ENCODE results near the gene PPP1R1A. TPM values are rescaled to one million over a fixed set of nuclear protein-coding genes. Genes with fewer than 3 reads are reported as not detected.
A peak's percentile ranks its signal among the peaks of the same experiment; 100 is the strongest.

Gene PPP1R1A
- total RNA-seq, 5 donors from 2014 or later (not counting 1 experiment from before 2014, with no cell fraction given), result not detected

DNA sequence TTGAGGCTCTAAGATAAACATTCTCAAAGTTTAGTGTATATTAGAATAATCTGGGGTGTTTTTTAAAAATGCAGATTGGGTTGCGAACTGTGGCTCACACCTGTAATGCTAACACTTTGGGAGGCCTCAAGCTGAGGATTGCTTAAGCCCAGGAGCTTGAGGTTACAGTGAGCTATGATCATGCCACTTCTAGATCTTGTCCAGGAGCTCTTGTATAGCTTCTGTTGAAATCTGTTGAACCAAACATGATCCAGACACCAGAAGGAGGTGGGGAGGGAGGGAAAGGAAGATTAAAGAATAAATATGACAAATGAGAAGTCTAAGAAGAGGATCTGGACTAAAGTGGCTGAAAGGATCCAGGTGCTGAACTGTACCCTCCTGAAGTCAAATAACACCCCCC is 24.7 kb downstream of the PPP1R1A start:
- Histone ChIP-seq H3K4me3 (ENCODE audit: control insufficient read depth in 1 of 2, extremely low read depth in 1 of 2, low read length in 1 of 2) (no peak overlapping the region), H3K27me3 (replicated peaks in 1 of 2; ENCODE audit: control insufficient read depth in 2 of 2, extremely low read depth in 1 of 2, insufficient read depth in 2 of 2, low read length in 1 of 2) (peaks cover 0 to 9% of the 10 kb centered on the region in 2 experiments), H3K27ac (ENCODE audit: low read length) (no peak overlapping the region), H3K36me3 (ENCODE audit: control insufficient read depth in 2 of 2, extremely low read depth in 1 of 2, insufficient read depth in 1 of 2, low read length in 1 of 2) (no peaks in the 10 kb centered on the region), H3K4me1 (ENCODE audit: control insufficient read depth in 1 of 2, extremely low read depth in 1 of 2, insufficient read depth in 2 of 2, low read length in 2 of 2) (peaks cover 3 to 20% of the 10 kb centered on the region in 2 experiments), H3K9me3 (no peaks in the 10 kb centered on the region)
- Mint-ChIP-seq H3K4me3 (no peak overlapping the region), H3K9me3 (no peaks in the 10 kb centered on the region), H3K27me3 (no peaks in the 10 kb centered on the region), H3K27ac (no peak overlapping the region), H3K36me3 (peaks cover 3% of the 10 kb centered on the region), H3K4me1 (peaks cover 26 to 30% (median 30%) of the 10 kb centered on the region in 3 donors)
- POLR2A ChIA-PET, result no interaction called here
- no peak for ATAC-seq (replicated peaks in 1 of 4)
- WGBS (ENCODE audit: insufficient coverage), result 100% methylated on average over 1 of the region's 1 CpG
- CTCF ChIA-PET, result interaction anchor here (0.6 kb wide), 2 partner anchors 372 to 508 kb away, joined by 3 read pairs; no protein-coding TSS in a partner anchor
- DNase-seq, result no peak

DNA sequence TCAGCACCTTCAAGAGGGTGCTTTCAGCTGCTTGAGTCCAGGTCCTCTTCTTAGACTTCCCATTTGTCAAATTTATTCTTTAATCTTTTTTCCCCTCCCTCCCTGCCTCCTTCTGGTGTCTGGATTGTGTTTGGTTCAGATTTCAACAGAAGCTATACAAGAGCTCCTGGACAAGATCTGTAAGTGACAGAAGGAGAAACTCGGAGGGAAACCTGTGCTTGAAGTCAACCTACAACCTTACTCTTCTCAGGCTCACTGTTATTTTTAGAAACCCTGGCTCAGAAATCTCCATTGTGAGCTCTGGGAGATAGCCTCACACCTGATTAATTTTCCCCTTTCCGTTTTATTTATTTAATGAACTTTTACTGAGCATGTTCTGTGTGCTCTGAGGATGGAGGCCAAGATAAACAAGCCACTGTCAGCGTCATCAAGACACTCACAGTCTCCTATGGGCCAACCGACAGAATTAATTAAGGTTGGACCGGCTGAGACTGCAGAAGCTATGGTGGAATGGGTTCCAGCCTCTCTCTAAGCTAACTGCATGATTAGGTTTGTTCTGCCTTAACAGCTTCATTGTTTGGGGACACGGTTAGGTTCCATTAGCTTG is 25.6 kb downstream of the PPP1R1A start:
- no peak for DNase-seq
- H3K4me1 Mint-ChIP-seq, result peaks cover 26 to 30% (median 30%) of the 10 kb centered on the region in 3 donors
- Histone ChIP-seq H3K9me3 (no peaks in the 10 kb centered on the region), H3K27me3 (replicated peaks in 1 of 2; ENCODE audit: control insufficient read depth in 2 of 2, extremely low read depth in 1 of 2, insufficient read depth in 2 of 2, low read length in 1 of 2) (peaks cover 0 to 12% of the 10 kb centered on the region in 2 experiments), H3K27ac (ENCODE audit: low read length) (no peak overlapping the region), H3K36me3 (ENCODE audit: control insufficient read depth in 2 of 2, extremely low read depth in 1 of 2, insufficient read depth in 1 of 2, low read length in 1 of 2) (no peaks in the 10 kb centered on the region), H3K4me1 (ENCODE audit: control insufficient read depth in 1 of 2, extremely low read depth in 1 of 2, insufficient read depth in 2 of 2, low read length in 2 of 2) (peaks cover 3 to 20% of the 10 kb centered on the region in 2 experiments), H3K4me3 (ENCODE audit: control insufficient read depth in 1 of 2, extremely low read depth in 1 of 2, low read length in 1 of 2) (no peak overlapping the region)
- WGBS (ENCODE audit: insufficient coverage), result 92% methylated on average over 2 of the region's 6 CpGs
- H3K9me3 Mint-ChIP-seq, result no peaks in the 10 kb centered on the region
- POLR2A ChIA-PET, result interaction anchor here in 1 of 2 donors (0.5 kb wide), 1 partner anchor 422 kb away, joined by 3 read pairs; no protein-coding TSS in a partner anchor
- no peak overlapping the region for H3K4me3 Mint-ChIP-seq
- CTCF ChIA-PET, result interaction anchor here in 1 of 2 donors (0.6 kb wide), 1 partner anchor 429 kb away, joined by 3 read pairs; no protein-coding TSS in a partner anchor
- peaks cover 3% of the 10 kb centered on the region for H3K36me3 Mint-ChIP-seq
- no peaks in the 10 kb centered on the region for H3K27me3 Mint-ChIP-seq
- peak overlapping the region in 1 of 2 donors; percentile 94 for H3K27ac Mint-ChIP-seq
- ATAC-seq (replicated peaks in 1 of 4), result no peak

DNA sequence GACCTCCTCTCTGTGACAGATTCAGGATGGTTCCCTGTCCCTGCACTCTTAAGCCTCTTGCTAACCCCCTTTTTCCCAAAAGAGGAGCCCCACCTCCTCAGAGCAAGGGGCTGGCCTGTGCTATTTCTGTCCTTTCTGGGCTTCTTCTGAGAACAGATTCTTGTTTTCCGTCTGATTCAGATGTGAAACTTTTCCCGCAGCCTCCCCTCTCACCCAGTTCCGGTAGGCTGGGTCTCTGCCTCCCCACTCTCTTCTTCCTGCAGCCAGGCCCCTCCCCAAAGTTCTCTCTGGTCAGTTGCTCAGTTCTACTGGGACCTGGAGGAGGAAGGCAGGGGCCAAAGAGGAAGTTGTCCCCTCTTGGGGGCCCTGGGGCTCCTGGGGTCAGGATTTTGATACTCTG is 27.3 kb downstream of the PPP1R1A start:
- DNase-seq (peak in 3 of 35 experiments; percentile 2 to 11 (median 7)), ATAC-seq (replicated peaks in 1 of 4) (no peak)
- 0% methylated on average over 1 of the region's 3 CpGs for WGBS (ENCODE audit: insufficient coverage)
- H3K4me1 Mint-ChIP-seq, result peaks cover 26 to 30% (median 30%) of the 10 kb centered on the region in 3 donors
- no peaks in the 10 kb centered on the region for H3K9me3 Mint-ChIP-seq
- CTCF ChIA-PET, result interaction anchor here (0.7 to 1.4 kb wide), 2 partner anchors 18 to 596 kb away, joined by 3 to 6 read pairs; no protein-coding TSS in a partner anchor
- no peaks in the 10 kb centered on the region for H3K27me3 Mint-ChIP-seq
- peak overlapping the region; percentile 57 to 90 for H3K4me3 ChIP-seq (ENCODE audit: control insufficient read depth in 1 of 2, extremely low read depth in 1 of 2, low read length in 1 of 2)
- no peaks in the 10 kb centered on the region for H3K9me3 ChIP-seq
- H3K36me3 Mint-ChIP-seq, result no peaks in the 10 kb centered on the region
- H3K27ac ChIP-seq (ENCODE audit: low read length), result peak overlapping the region; percentile 65
- peak overlapping the region; percentile 73 to 85 (median 84) for H3K4me3 Mint-ChIP-seq
- peak overlapping the region; percentile 43 to 94 for H3K27ac Mint-ChIP-seq
- POLR2A ChIA-PET, result interaction anchor here in 1 of 2 donors (1.3 kb wide), 1 partner anchor 12 kb away, joined by 3 read pairs; the partner anchor contains the start of gene PDE1B
- no peaks in the 10 kb centered on the region for H3K36me3 ChIP-seq (ENCODE audit: control insufficient read depth in 2 of 2, extremely low read depth in 1 of 2, insufficient read depth in 1 of 2, low read length in 1 of 2)
- H3K27me3 ChIP-seq (replicated peaks in 1 of 2; ENCODE audit: control insufficient read depth in 2 of 2, extremely low read depth in 1 of 2, insufficient read depth in 2 of 2, low read length in 1 of 2), result peaks cover 0 to 12% of the 10 kb centered on the region in 2 experiments
- H3K4me1 ChIP-seq (ENCODE audit: control insufficient read depth in 1 of 2, extremely low read depth in 1 of 2, insufficient read depth in 2 of 2, low read length in 2 of 2), result peaks cover 3 to 20% of the 10 kb centered on the region in 2 experiments

DNA sequence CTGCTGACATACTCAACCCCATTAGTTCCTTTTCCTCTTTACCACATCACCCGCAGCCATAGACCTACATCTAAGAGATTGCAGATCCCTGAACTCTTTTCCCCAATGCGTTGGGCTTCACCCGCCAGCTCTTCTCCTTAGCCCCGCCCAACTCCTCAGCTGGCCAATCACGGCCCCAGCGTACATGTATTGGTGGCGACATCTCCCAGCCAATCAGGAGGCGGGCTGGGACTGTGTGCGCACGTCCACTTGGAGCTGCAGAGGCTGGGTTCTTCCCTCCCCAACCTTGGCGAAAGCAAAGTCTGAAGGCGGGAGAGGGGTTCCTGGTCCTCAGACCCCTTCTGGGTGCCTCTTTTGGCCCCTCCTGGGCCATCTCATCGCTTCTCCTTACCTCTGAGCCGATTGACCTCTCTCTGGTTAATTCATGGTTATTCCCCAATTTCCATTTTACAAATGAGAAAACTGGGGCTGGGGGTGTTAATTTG is 28.0 kb downstream of the PPP1R1A start:
- H3K27ac ChIP-seq (ENCODE audit: low read length), result peak overlapping the region; percentile 65
- no peaks in the 10 kb centered on the region for H3K27me3 Mint-ChIP-seq
- peaks cover 0 to 14% of the 10 kb centered on the region in 2 experiments for H3K27me3 ChIP-seq (replicated peaks in 1 of 2; ENCODE audit: control insufficient read depth in 2 of 2, extremely low read depth in 1 of 2, insufficient read depth in 2 of 2, low read length in 1 of 2)
- H3K27ac Mint-ChIP-seq, result peak overlapping the region; percentile 90 to 94
- POLR2A ChIA-PET, result interaction anchor here (0.5 to 1.3 kb wide), 7 partner anchors 12 to 287 kb away, joined by 3 to 7 read pairs (median 3); partner anchors contain the start of genes HNRNPA1 (in 1 of the 2) and PDE1B (in 1 of the 2)
- CTCF ChIA-PET, result interaction anchor here in 1 of 2 donors (1.4 kb wide), 1 partner anchor 19 kb away, joined by 6 read pairs; no protein-coding TSS in a partner anchor
- peak; percentile 99 to 100 (median 100) for ATAC-seq (replicated peaks in 1 of 4)
- WGBS (ENCODE audit: insufficient coverage), result 3% methylated on average over 10 of the region's 14 CpGs
- DNase-seq, result peak; percentile 69 to 97 (median 88)
- H3K4me1 ChIP-seq (ENCODE audit: control insufficient read depth in 1 of 2, extremely low read depth in 1 of 2, insufficient read depth in 2 of 2, low read length in 2 of 2), result peaks cover 3 to 20% of the 10 kb centered on the region in 2 experiments
- no peaks in the 10 kb centered on the region for H3K36me3 Mint-ChIP-seq
- no peaks in the 10 kb centered on the region for H3K36me3 ChIP-seq (ENCODE audit: control insufficient read depth in 2 of 2, extremely low read depth in 1 of 2, insufficient read depth in 1 of 2, low read length in 1 of 2)
- H3K4me1 Mint-ChIP-seq, result peaks cover 26 to 30% (median 30%) of the 10 kb centered on the region in 3 donors
- peak overlapping the region; percentile 57 to 90 for H3K4me3 ChIP-seq (ENCODE audit: control insufficient read depth in 1 of 2, extremely low read depth in 1 of 2, low read length in 1 of 2)
- no peaks in the 10 kb centered on the region for H3K9me3 ChIP-seq
- H3K9me3 Mint-ChIP-seq, result no peaks in the 10 kb centered on the region
- H3K4me3 Mint-ChIP-seq, result peak overlapping the region; percentile 73 to 85 (median 84)

DNA sequence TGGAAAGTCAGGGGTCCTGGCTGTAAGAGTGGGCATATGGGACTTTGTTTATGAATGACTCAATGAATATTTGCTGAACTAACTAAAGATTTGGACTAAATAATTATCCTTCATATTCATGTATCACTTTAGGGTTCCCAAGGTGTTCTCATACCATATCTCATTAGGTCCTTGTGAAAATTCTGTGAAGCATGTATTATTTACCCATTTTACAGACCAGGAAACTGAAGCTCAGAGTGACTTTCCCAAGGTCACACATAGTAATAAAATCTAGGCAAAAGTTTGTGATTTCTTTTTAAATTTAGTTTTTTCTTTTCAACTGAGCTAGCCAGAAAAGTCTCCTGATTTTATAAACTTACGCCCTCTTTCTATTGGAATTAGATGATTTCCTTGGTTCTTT is 29.7 kb downstream of the PPP1R1A start:
- DNase-seq, result no peak
- Histone ChIP-seq H3K27ac (ENCODE audit: low read length) (no peak overlapping the region), H3K4me3 (ENCODE audit: control insufficient read depth in 1 of 2, extremely low read depth in 1 of 2, low read length in 1 of 2) (no peak overlapping the region), H3K27me3 (replicated peaks in 1 of 2; ENCODE audit: control insufficient read depth in 2 of 2, extremely low read depth in 1 of 2, insufficient read depth in 2 of 2, low read length in 1 of 2) (peaks cover 0 to 14% of the 10 kb centered on the region in 2 experiments), H3K9me3 (no peaks in the 10 kb centered on the region), H3K4me1 (ENCODE audit: control insufficient read depth in 1 of 2, extremely low read depth in 1 of 2, insufficient read depth in 2 of 2, low read length in 2 of 2) (peaks cover 3 to 20% of the 10 kb centered on the region in 2 experiments), H3K36me3 (ENCODE audit: control insufficient read depth in 2 of 2, extremely low read depth in 1 of 2, insufficient read depth in 1 of 2, low read length in 1 of 2) (no peaks in the 10 kb centered on the region)
- no peaks in the 10 kb centered on the region for H3K27me3 Mint-ChIP-seq
- ChIA-PET POLR2A (no interaction called here), CTCF (no interaction called here)
- no peaks in the 10 kb centered on the region for H3K36me3 Mint-ChIP-seq
- ATAC-seq (replicated peaks in 1 of 4), result no peak
- H3K4me3 Mint-ChIP-seq, result no peak overlapping the region
- H3K4me1 Mint-ChIP-seq, result peaks cover 26 to 30% (median 30%) of the 10 kb centered on the region in 3 donors
- no peaks in the 10 kb centered on the region for H3K9me3 Mint-ChIP-seq
- no peak overlapping the region for H3K27ac Mint-ChIP-seq
- WGBS (ENCODE audit: insufficient coverage), result no CpG with 5 or more reads among the region's 1 CpG

DNA sequence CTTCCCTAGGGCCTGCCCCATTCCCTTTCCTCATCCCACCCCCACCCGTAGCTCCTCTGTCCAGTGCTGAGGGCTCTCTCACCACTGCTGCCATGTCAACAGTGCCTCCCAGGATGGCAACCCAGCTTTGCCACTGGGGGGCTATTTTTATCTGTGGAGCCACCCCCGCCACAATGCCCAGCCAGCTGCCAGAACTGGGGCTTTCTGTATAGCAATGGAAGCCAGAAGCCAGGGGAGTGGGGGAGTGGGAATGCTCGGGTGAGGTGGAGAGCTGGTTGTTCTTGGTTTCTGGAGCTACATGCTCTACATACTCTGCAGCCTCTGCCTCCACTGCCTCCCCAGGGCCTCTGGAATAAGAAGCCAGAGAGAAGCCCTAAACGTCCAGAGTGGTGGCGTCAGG is 30.1 kb downstream of the PPP1R1A start:
- Histone ChIP-seq H3K36me3 (ENCODE audit: control insufficient read depth in 2 of 2, extremely low read depth in 1 of 2, insufficient read depth in 1 of 2, low read length in 1 of 2) (no peaks in the 10 kb centered on the region), H3K9me3 (no peaks in the 10 kb centered on the region), H3K4me3 (ENCODE audit: control insufficient read depth in 1 of 2, extremely low read depth in 1 of 2, low read length in 1 of 2) (no peak overlapping the region), H3K27ac (ENCODE audit: low read length) (no peak overlapping the region), H3K4me1 (ENCODE audit: control insufficient read depth in 1 of 2, extremely low read depth in 1 of 2, insufficient read depth in 2 of 2, low read length in 2 of 2) (peaks cover 3 to 20% of the 10 kb centered on the region in 2 experiments), H3K27me3 (replicated peaks in 1 of 2; ENCODE audit: control insufficient read depth in 2 of 2, extremely low read depth in 1 of 2, insufficient read depth in 2 of 2, low read length in 1 of 2) (peaks cover 0 to 14% of the 10 kb centered on the region in 2 experiments)
- peaks cover 4% of the 10 kb centered on the region for H3K36me3 Mint-ChIP-seq
- ChIA-PET CTCF (no interaction called here), POLR2A (no interaction called here)
- H3K4me3 Mint-ChIP-seq, result no peak overlapping the region
- WGBS (ENCODE audit: insufficient coverage), result 100% methylated on average over 1 of the region's 5 CpGs
- no peak for DNase-seq
- H3K4me1 Mint-ChIP-seq, result peaks cover 26 to 30% (median 30%) of the 10 kb centered on the region in 3 donors
- ATAC-seq (replicated peaks in 1 of 4), result no peak
- no peaks in the 10 kb centered on the region for H3K9me3 Mint-ChIP-seq
- H3K27ac Mint-ChIP-seq, result no peak overlapping the region
- H3K27me3 Mint-ChIP-seq, result no peaks in the 10 kb centered on the region

Data from T-cell (primary cell).